Transverse colon (tissue), 4 donors: Measurements from ENCODE around the gene BCAS1. TPM values are rescaled to one million over a fixed set of nuclear protein-coding genes. Genes with fewer than 3 reads are reported as not detected.

Experiments used
- DNase-seq: peaks from one replicate; pipeline ENCODE4 v3.0.0-alpha.2; 2019
- H3K27ac ChIP-seq, 4 donors: fragments of 200-600 bp; sonication (generic); 2 replicates each; pipeline ENCODE4 v1.5.1; 2016 to 2018; ENCODE audit warnings: inconsistent platforms in 4 of 4
- H3K27me3 ChIP-seq: fragments of 200-600 bp; sonication (generic); 2 replicates; pipeline ENCODE4 v1.5.1; 2017; ENCODE audit warnings: inconsistent platforms
- H3K36me3 ChIP-seq, 4 donors: fragments of 200-600 bp; sonication (generic); 2 replicates each; pipeline ENCODE4 v1.5.1; 2017 to 2019; ENCODE audit warnings: inconsistent platforms in 4 of 4
- H3K4me1 ChIP-seq, 4 donors: fragments of 200-600 bp; sonication (generic); 2 replicates each; pipeline ENCODE4 v1.5.1; 2017 to 2020; ENCODE audit warnings: inconsistent platforms in 4 of 4
- H3K4me3 ChIP-seq, 4 donors: fragments of 200-600 bp; sonication (generic); 1 replicate in 1 of 4; 2 replicates in 3 of 4; pipeline versions ENCODE4 v1.5.1 to v1.6.1; 2017 to 2019; ENCODE audit warnings: inconsistent platforms in 4 of 4
- H3K9me3 ChIP-seq, 2 donors: fragments of 200-600 bp; sonication (generic); 2 replicates each; pipeline ENCODE4 v1.5.1; 2017 to 2019; ENCODE audit warnings: inconsistent platforms in 2 of 2
- EP300 ChIP-seq: sonication (generic); formaldehyde crosslinking; IDR thresholded peaks from one replicate; pipeline ENCODE4 v1.6.1; 2017; ENCODE audit warnings: antibody characterized with exemption, low read depth
- POLR2A ChIP-seq: fragments of 450-650 bp; IDR thresholded peaks from one replicate; pipeline ENCODE4 v1.6.1; 2016; ENCODE audit warnings: antibody characterized with exemption, mild to moderate bottlenecking, moderate library complexity
- POLR2AphosphoS5 ChIP-seq, 3 donors: sonication (generic); formaldehyde crosslinking; IDR thresholded peaks; one replicate each; pipeline ENCODE4 v1.6.1; 2016; ENCODE audit warnings: antibody characterized with exemption in 3 of 3
- WGBS, 2 donors: methylation state at CpG; one replicate each; pipeline ENCODE4 v1.1.5; 2018; ENCODE audit warnings: low coverage in 1 of 2; 5-methylcytosine and 5-hydroxymethylcytosine counted together
- in situ Hi-C, 4 donors: fragments of 200-750 bp; cut with MboI; loops; one replicate each; pipeline versions ENCODE4 v1.15.0 to v1.15.1; 2017; ENCODE audit warnings: low sequenced_read_pairs in 3 of 4, low pct_ligation_motif_present in 1 of 4, low pct_unique_long_range_greater_than_20kb in 1 of 4
- intact Hi-C: fragments of 100-400 bp; cut with DNase I; formaldehyde crosslinking; loops from one replicate; pipeline ENCODE4 v1.15.1; 2023; ENCODE audit warnings: low total_unique reads
- total RNA-seq, 4 donors: library from RNA; depleted of rRNA; stranded (reverse); fragments of >200 nt; gene quantifications; one replicate each; pipeline ENCODE4 v1.1.0, GENCODE V29; 2016
- TF ChIP-seq, protein P1 (sequence below), 5 experiments: fragments of 200-600 bp in 3 of 5; fragments of 450-650 bp in 2 of 5; sonication (generic) in 3 of 5; IDR thresholded peaks; 1 replicate in 2 of 5; 2 replicates in 3 of 5; pipeline ENCODE4 v1.5.1; 2016 to 2017; ENCODE audit warnings: antibody characterized with exemption in 5 of 5, inconsistent platforms in 3 of 5, mild to moderate bottlenecking in 2 of 5, moderate library complexity in 1 of 5

The BCAS1 gene
- total RNA-seq, 4 donors from 2014 or later, result 68.9 to 127 (median 89.0) TPM

DNA sequence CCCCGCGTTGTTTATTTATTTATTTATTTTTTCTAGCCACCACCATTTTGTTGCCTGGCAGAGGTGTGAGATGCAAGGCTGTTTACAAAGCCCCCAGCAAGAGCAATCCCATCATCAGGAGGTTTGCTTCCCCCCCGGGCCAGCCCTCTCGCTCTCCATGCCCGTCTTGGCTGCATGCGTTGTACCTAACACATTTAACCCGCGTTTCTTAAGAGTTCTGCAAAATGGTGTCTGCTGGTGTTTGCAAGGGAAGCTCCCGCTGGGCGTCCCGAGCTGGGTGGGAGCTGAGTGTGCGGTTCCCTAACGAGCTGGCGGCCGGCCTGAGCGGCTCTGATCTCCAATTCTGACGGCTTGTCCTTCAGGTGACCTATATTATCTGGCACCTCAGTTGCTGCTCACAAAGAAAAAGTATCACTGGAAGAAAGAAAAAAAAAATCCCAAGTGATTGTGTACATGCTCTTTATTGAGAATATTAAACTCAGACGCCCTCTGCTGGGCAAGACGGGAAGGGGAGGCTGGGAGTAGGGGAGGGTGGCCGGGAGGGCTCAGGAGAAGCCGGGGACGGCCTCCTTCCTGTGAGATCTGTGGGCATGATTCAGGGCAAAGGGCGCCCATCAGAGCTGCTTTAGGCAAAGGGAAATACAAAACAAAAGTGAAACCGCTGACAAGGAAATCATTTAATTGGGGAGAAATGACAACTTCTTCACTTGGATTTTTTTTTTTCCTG lies 154.8 kb downstream of the BCAS1 start:
- in situ Hi-C loops, result loop anchor here in 1 of 4 donors (25.0 kb wide), 1 partner anchor 328 kb away; the partner anchor contains the start of gene ZNF217

DNA sequence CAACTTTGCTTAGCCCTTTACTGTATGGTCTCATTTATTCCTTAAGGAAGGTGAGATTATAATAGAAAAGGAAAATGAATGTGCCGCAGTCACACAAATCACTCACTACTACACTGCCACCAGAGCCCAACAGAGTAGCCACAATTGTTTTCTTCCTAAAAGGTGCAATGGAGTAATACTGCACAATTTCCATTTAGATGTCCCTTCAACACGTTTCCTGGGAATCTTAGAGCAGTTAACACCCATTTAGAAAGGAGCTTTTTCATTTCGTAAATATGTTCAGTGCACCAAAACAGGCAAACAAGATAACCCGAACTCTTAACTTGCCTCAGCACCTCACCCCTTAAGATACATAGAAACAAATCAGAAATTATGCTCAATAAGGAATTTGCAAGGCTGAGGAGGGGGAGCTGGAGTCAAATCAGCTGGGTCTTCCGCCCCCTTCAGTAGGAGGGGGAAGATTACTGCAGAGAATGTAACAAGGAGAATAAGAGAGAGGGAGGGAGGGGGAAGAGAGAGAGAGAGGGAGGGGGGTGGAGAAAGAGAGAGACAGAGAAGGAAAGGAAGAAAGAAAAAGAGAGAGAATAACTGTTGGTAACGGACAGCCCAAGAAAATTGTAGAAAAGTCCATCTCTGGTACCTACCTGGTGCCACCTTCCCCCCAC lies 155.5 kb downstream of the BCAS1 start:
- intact Hi-C loops, result loop anchor here (2.0 kb wide), 1 partner anchor 336 kb away; no protein-coding TSS in a partner anchor
- DNase-seq, result no peak

More for the DNA sequence above, 154.8 kb downstream of the BCAS1 start:
- TF ChIP-seq POLR2A, result no peak
- peak in 2 of 3 donors; percentile 9 to 54 for TF ChIP-seq POLR2AphosphoS5 (IDR thresholded peaks at IDR 0.05)
- TF ChIP-seq EP300, result no peak
- TF ChIP-seq, protein P1, sequence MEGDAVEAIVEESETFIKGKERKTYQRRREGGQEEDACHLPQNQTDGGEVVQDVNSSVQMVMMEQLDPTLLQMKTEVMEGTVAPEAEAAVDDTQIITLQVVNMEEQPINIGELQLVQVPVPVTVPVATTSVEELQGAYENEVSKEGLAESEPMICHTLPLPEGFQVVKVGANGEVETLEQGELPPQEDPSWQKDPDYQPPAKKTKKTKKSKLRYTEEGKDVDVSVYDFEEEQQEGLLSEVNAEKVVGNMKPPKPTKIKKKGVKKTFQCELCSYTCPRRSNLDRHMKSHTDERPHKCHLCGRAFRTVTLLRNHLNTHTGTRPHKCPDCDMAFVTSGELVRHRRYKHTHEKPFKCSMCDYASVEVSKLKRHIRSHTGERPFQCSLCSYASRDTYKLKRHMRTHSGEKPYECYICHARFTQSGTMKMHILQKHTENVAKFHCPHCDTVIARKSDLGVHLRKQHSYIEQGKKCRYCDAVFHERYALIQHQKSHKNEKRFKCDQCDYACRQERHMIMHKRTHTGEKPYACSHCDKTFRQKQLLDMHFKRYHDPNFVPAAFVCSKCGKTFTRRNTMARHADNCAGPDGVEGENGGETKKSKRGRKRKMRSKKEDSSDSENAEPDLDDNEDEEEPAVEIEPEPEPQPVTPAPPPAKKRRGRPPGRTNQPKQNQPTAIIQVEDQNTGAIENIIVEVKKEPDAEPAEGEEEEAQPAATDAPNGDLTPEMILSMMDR (IDR thresholded peaks at IDR 0.05), result peak; percentile 91 to 98 (median 93)
- intact Hi-C loops, result loop anchor here (2.0 kb wide), 1 partner anchor 337 kb away; no protein-coding TSS in a partner anchor
- H3K27ac ChIP-seq, result peak overlapping the region; percentile 92 to 95 (median 92)
- no peaks in the 10 kb centered on the region for H3K27me3 ChIP-seq
- peak overlapping the region; percentile 46 to 71 (median 46) for H3K4me3 ChIP-seq
- no peaks in the 10 kb centered on the region for H3K36me3 ChIP-seq
- peak; percentile 99 for DNase-seq
- peaks cover 28 to 37% (median 33%) of the 10 kb centered on the region in 4 donors for H3K4me1 ChIP-seq
- 0 to 1% methylated on average over 5 to 24 of the region's 24 CpGs for WGBS, 2 donors
- H3K9me3 ChIP-seq, result no peaks in the 10 kb centered on the region

DNA sequence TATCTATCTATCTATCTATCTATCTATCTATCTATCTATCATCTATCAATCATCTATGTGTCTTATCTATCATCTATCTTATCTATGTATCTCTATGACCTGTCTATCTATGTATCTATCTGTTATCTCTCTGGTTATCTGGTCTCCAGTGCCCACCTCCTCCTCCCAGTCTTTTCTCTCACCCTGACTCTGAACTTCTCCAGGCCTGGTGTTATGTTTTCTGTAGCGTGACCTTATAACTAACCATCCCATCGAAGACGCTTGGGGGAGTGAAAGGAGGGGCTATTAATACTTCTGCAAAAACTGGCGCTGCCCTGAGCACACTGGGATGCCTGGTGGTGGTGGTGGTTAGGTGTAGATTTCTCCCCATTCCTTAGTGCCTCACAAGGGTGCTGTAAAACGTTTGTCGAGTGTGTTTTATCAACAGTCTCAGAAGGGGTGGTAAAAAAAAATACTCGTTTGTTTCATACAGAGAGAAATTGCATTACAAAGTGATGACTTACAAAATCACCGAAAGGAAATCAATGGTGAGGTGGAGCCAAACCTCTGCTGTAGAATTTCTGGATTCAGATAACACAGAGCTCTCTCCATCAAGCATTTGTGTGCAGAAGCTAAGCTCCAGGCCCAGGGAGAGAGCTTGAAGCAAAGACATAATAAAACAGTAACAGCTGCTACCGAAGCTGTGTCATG lies 156.2 kb downstream of the BCAS1 start:
- Histone ChIP-seq H3K27ac (peak overlapping the region; percentile 92 to 95 (median 92)), H3K9me3 (no peaks in the 10 kb centered on the region), H3K4me3 (peak overlapping the region in 1 of 4 donors; percentile 71), H3K27me3 (no peaks in the 10 kb centered on the region), H3K4me1 (peaks cover 28 to 46% (median 40%) of the 10 kb centered on the region in 4 donors), H3K36me3 (no peaks in the 10 kb centered on the region)
- TF ChIP-seq, protein P1 (IDR thresholded peaks at IDR 0.05), result no peak
- TF ChIP-seq POLR2AphosphoS5 (IDR thresholded peaks at IDR 0.05), result no peak
- intact Hi-C loops (loop anchor here (2.0 kb wide), 1 partner anchor 335 kb away; no protein-coding TSS in a partner anchor), in situ Hi-C loops (loop anchor here in 1 of 4 donors (25.0 kb wide), 1 partner anchor 327 kb away; the partner anchor contains the start of gene ZNF217)
- peak; percentile 8 for DNase-seq
- WGBS, 2 donors, result 26 to 31% methylated on average over 2 to 9 of the region's 9 CpGs

More for the DNA sequence above, 155.5 kb downstream of the BCAS1 start:
- WGBS, 2 donors, result 23% methylated on average over 5 to 6 of the region's 6 CpGs
- Histone ChIP-seq H3K36me3 (no peaks in the 10 kb centered on the region), H3K27me3 (no peaks in the 10 kb centered on the region), H3K27ac (peak overlapping the region; percentile 92 to 95 (median 92)), H3K4me3 (peak overlapping the region; percentile 46 to 71 (median 46)), H3K4me1 (peaks cover 28 to 39% (median 34%) of the 10 kb centered on the region in 4 donors), H3K9me3 (no peaks in the 10 kb centered on the region)
- in situ Hi-C loops, result loop anchor here in 1 of 4 donors (25.0 kb wide), 1 partner anchor 328 kb away; the partner anchor contains the start of gene ZNF217
- TF ChIP-seq POLR2A (no peak), POLR2AphosphoS5 (IDR thresholded peaks at IDR 0.05) (no peak), EP300 (no peak)
- TF ChIP-seq, protein P1 (IDR thresholded peaks at IDR 0.05), result no peak
